ENCODE data around the gene ASB11.

The ASB11 gene, protein sequence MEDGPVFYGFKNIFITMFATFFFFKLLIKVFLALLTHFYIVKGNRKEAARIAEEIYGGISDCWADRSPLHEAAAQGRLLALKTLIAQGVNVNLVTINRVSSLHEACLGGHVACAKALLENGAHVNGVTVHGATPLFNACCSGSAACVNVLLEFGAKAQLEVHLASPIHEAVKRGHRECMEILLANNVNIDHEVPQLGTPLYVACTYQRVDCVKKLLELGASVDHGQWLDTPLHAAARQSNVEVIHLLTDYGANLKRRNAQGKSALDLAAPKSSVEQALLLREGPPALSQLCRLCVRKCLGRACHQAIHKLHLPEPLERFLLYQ

DNA sequence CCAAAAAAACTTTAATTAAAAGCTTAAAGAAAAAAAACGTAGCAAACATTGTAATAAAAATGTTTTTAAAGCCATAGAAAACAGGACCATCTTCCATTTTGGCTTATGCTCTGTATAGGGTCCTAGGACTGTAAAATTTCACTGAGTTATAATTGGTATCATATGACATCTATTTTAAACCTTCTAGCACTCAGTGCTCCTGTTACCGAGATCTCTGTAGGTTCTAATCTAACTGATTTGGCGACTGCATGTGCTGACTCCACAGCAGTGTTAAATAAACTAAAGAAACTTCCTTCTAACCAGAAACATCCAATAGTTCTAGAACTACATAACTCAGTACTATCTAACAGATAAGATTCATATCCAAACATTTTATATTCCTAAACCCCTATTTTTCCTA, at the start of gene ASB11:
TSS of gene ASB11 (minus strand) at position 132 of the 400 bp plus-strand sequence. CDS start at position 97, 35 bp downstream.
- no peaks in the 10 kb centered on the region for H3K9me3 ChIP-seq (ENCODE audit: control insufficient read depth, insufficient read depth, low read depth, low read length)
- H3K4me1 ChIP-seq (ENCODE audit: control insufficient read depth, insufficient read depth, low read length), result no peaks in the 10 kb centered on the region
- no peak within 1 kb of the TSS for H3K9ac ChIP-seq (ENCODE audit: low read length)
- H3K27me3 ChIP-seq (ENCODE audit: control insufficient read depth, insufficient read depth, low read length), result peaks cover 9% of the 10 kb centered on the region; the same call in 1 of the 2 replicates
- peaks cover 2% of the 10 kb centered on the region; the same call in 1 of the 2 replicates for H3K36me3 ChIP-seq (ENCODE audit: control insufficient read depth, insufficient read depth, low read length)
- no peak within 1 kb of the TSS for H3K27ac ChIP-seq (ENCODE audit: low read depth, low read length)
- H3K4me3 ChIP-seq (ENCODE audit: low read depth, low read length), result no peak within 1 kb of the TSS

DNA sequence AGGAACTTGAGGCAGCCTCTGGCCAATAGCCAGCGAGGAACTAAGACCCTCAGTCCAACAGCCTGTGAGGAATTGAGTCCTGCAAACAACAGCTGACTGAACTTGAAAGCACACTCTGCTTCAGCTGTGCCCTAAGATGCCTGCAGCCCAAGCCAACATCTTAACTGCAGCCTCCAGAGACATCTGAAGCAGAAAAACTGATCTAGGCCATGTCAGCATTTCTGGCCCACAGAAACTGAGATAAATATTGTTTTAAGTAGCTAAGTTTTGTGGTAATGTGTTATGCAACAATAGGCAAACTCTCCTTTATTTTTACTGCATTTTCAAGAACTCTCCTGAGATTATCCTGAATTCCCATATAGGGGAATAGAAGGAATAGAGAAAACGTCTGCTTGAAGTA, 44.3 kb upstream of the ASB11 start:
- Histone ChIP-seq H3K27ac (ENCODE audit: low read depth, low read length) (no peak overlapping the region), H3K27me3 (ENCODE audit: control insufficient read depth, insufficient read depth, low read length) (peaks cover 20% of the 10 kb centered on the region; the same call in 1 of the 2 replicates), H3K4me1 (ENCODE audit: control insufficient read depth, insufficient read depth, low read length) (no peaks in the 10 kb centered on the region), H3K36me3 (ENCODE audit: control insufficient read depth, insufficient read depth, low read length) (no peaks in the 10 kb centered on the region), H3K4me3 (ENCODE audit: low read depth, low read length) (no peak overlapping the region), H3K9ac (ENCODE audit: low read length) (no peak overlapping the region), H3K9me3 (ENCODE audit: control insufficient read depth, insufficient read depth, low read depth, low read length) (no peaks in the 10 kb centered on the region)

DNA sequence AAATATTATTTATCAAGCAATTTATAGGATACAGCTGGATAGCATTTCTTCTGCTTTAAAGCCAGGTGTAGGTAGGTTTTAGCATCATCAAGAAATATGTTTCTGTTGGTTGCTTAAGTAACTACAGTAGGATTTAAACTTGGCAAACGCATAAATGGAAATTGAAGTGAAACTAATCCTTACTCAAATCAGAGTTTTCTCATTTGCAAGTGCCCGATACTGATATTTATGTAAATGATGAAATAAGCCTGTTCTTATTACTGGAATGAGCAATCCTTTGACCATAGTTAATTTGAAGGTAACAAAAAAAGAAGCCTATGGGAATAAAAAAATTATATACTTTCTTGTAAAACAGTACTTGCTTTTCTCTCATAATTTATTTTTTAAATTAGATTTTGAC, 43.1 kb upstream of the ASB11 start:
- Histone ChIP-seq H3K36me3 (ENCODE audit: control insufficient read depth, insufficient read depth, low read length) (no peaks in the 10 kb centered on the region), H3K4me1 (ENCODE audit: control insufficient read depth, insufficient read depth, low read length) (no peaks in the 10 kb centered on the region), H3K27me3 (ENCODE audit: control insufficient read depth, insufficient read depth, low read length) (peaks cover 20% of the 10 kb centered on the region; the same call in 1 of the 2 replicates), H3K4me3 (ENCODE audit: low read depth, low read length) (no peak overlapping the region), H3K9me3 (ENCODE audit: control insufficient read depth, insufficient read depth, low read depth, low read length) (no peaks in the 10 kb centered on the region), H3K9ac (ENCODE audit: low read length) (no peak overlapping the region), H3K27ac (ENCODE audit: low read depth, low read length) (no peak overlapping the region)

DNA sequence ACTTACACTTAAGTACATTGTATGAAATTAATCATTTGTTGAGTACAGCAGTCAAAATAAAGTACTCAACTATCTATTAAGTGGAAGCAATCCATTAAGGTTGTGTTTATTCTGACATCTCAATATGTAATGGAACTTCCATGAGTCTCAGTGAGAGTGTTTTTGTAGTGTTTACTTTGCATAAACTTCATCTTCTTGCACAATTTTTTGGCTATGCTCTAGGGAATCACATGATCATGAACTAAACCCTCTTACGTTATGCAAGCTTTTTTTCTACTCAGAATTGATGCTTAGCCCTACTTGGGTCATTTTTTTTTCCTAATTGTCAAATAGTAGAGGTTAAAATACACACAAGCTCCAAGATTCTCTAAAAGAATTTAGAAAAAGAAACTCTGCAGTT, 41.0 kb upstream of the ASB11 start:
- no peak overlapping the region for H3K9ac ChIP-seq (ENCODE audit: low read length)
- H3K4me3 ChIP-seq (ENCODE audit: low read depth, low read length), result no peak overlapping the region
- no peaks in the 10 kb centered on the region for H3K36me3 ChIP-seq (ENCODE audit: control insufficient read depth, insufficient read depth, low read length)
- H3K27me3 ChIP-seq (ENCODE audit: control insufficient read depth, insufficient read depth, low read length), result peaks cover 24% of the 10 kb centered on the region; the same call in 1 of the 2 replicates
- H3K27ac ChIP-seq (ENCODE audit: low read depth, low read length), result no peak overlapping the region
- H3K9me3 ChIP-seq (ENCODE audit: control insufficient read depth, insufficient read depth, low read depth, low read length), result no peaks in the 10 kb centered on the region
- H3K4me1 ChIP-seq (ENCODE audit: control insufficient read depth, insufficient read depth, low read length), result no peaks in the 10 kb centered on the region

DNA sequence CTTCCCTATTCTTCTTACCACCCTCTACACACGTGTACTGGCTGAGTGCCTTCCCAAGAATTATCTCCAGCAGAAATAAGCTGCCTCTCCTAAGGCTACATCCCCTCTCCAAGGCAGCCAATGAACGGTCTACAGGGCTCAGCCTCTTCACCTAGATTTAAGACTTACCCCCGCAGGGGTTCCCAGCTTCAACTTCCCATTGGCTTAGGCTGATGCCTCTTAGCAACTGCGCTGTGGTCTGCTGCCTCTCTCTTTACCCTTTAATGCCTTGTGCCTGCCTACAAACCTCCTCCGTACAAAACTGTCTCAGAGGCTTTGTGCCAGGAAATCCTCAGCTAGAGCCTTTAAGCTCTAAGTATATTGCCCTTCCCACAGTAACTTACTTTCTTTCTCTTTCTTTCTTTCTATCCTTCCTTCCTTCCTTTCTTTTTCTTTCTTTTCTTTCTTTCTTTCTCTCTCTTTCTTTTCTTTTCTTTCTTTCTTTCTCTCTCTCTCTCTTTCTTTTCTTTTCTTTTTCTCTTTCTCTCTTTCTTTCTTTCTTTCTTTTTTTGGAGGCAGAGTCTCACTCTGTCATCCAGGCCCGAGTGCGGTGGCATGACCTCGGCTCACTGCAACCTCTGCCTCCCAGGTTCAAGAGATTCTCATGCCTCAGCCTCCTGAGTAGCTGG, 35.0 kb upstream of the ASB11 start:
- no peaks in the 10 kb centered on the region for H3K9me3 ChIP-seq (ENCODE audit: control insufficient read depth, insufficient read depth, low read depth, low read length)
- peaks cover 30% of the 10 kb centered on the region for H3K27me3 ChIP-seq (ENCODE audit: control insufficient read depth, insufficient read depth, low read length)
- no peak overlapping the region for H3K9ac ChIP-seq (ENCODE audit: low read length)
- H3K4me3 ChIP-seq (ENCODE audit: low read depth, low read length), result no peak overlapping the region
- no peaks in the 10 kb centered on the region for H3K4me1 ChIP-seq (ENCODE audit: control insufficient read depth, insufficient read depth, low read length)
- no peak overlapping the region for H3K27ac ChIP-seq (ENCODE audit: low read depth, low read length)
- no peaks in the 10 kb centered on the region for H3K36me3 ChIP-seq (ENCODE audit: control insufficient read depth, insufficient read depth, low read length)

DNA sequence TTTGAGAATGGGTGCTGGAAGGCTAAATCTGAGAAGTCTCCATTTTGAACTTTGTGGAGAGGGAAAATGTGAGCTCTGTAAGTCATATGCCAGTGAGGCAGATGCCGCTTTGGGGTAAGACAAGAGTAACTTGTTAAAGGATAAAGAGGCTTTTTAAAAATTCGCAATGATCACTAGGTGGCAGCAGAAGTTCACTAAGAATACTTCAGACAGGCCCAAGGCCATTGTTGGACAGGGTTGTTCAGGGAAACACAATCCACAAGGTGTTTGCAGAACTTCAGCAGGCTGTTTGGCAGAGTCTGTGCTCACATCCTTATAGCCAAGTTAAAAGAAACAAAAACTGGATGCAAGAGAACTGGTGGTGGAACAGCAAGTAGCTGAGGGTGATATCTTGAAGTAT, 33.6 kb upstream of the ASB11 start:
- H3K27me3 ChIP-seq (ENCODE audit: control insufficient read depth, insufficient read depth, low read length), result peaks cover 38% of the 10 kb centered on the region
- no peaks in the 10 kb centered on the region for H3K36me3 ChIP-seq (ENCODE audit: control insufficient read depth, insufficient read depth, low read length)
- no peak overlapping the region for H3K9ac ChIP-seq (ENCODE audit: low read length)
- H3K27ac ChIP-seq (ENCODE audit: low read depth, low read length), result no peak overlapping the region
- no peaks in the 10 kb centered on the region for H3K9me3 ChIP-seq (ENCODE audit: control insufficient read depth, insufficient read depth, low read depth, low read length)
- peaks cover under 1% of the 10 kb centered on the region; the same call in 1 of the 2 replicates for H3K4me1 ChIP-seq (ENCODE audit: control insufficient read depth, insufficient read depth, low read length)
- no peak overlapping the region for H3K4me3 ChIP-seq (ENCODE audit: low read depth, low read length)

DNA sequence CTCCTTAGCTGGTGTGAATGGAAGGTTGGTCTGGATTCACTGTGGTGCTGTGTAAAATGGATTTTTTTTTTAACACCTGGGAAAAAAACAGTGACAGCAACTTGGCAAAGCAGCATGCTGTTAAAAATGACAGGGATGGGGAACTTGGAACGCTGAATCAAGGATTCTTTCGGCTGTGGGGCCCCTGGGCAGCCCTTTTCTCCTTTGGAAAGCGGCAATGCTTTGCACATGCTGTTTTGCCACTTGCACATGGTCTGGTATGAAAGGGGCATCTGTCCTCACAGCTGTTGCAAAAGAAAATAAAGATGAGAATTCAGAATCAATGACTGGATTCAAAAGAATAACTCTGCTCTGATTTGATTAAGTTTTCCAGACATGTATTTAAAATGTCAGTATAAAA, 30.5 kb upstream of the ASB11 start:
- peaks cover 3% of the 10 kb centered on the region; the same call in 1 of the 2 replicates for H3K4me1 ChIP-seq (ENCODE audit: control insufficient read depth, insufficient read depth, low read length)
- H3K4me3 ChIP-seq (ENCODE audit: low read depth, low read length), result no peak overlapping the region
- H3K9me3 ChIP-seq (ENCODE audit: control insufficient read depth, insufficient read depth, low read depth, low read length), result no peaks in the 10 kb centered on the region
- H3K9ac ChIP-seq (ENCODE audit: low read length), result no peak overlapping the region
- H3K27ac ChIP-seq (ENCODE audit: low read depth, low read length), result no peak overlapping the region
- H3K36me3 ChIP-seq (ENCODE audit: control insufficient read depth, insufficient read depth, low read length), result no peaks in the 10 kb centered on the region
- peaks cover 52% of the 10 kb centered on the region for H3K27me3 ChIP-seq (ENCODE audit: control insufficient read depth, insufficient read depth, low read length)

DNA sequence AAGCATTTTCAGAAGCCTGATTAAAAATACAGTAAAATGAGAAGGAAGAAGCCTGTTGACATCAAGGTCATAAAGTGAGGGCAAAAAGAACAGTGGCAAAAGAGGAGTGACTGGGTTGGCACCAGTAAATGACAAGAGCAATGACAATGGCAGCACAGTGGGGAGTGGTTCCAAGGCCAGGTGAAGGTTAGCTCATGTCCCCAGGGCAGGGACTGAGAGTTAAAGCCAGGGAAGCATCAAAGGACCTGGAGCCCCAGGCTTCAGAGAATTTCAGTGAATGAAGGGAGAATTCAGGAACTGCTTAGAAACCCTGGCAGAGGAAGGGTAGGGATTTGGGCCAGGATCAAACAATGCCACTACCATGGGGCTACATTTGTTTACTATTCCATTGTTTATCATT, 28.7 kb upstream of the ASB11 start:
- H3K27me3 ChIP-seq (ENCODE audit: control insufficient read depth, insufficient read depth, low read length), result peaks cover 60% of the 10 kb centered on the region
- H3K36me3 ChIP-seq (ENCODE audit: control insufficient read depth, insufficient read depth, low read length), result no peaks in the 10 kb centered on the region
- H3K9ac ChIP-seq (ENCODE audit: low read length), result no peak overlapping the region
- H3K27ac ChIP-seq (ENCODE audit: low read depth, low read length), result no peak overlapping the region
- no peaks in the 10 kb centered on the region for H3K9me3 ChIP-seq (ENCODE audit: control insufficient read depth, insufficient read depth, low read depth, low read length)
- no peak overlapping the region for H3K4me3 ChIP-seq (ENCODE audit: low read depth, low read length)
- peaks cover 3% of the 10 kb centered on the region; the same call in 1 of the 2 replicates for H3K4me1 ChIP-seq (ENCODE audit: control insufficient read depth, insufficient read depth, low read length)

DNA sequence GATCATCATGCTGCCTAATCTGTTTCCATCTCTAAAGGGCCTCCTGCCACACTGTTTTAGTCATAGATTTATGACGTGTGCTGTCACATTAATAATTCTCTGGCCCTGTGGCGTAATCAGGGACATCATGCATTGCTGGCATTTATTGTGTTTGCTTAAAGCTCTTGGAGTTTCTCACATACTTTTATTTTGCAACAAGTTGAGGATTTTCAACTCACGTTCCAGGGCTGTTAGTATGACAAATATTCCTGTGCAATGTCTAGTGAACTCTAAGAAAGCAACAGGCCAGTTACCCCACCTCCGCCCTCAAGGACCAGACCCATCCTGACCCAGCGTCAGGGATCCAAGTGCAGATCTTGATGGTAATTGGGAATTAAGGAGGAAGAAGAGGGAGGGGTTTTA, 27.6 kb upstream of the ASB11 start:
- Histone ChIP-seq H3K4me1 (ENCODE audit: control insufficient read depth, insufficient read depth, low read length) (peaks cover 3% of the 10 kb centered on the region; the same call in 1 of the 2 replicates), H3K9me3 (ENCODE audit: control insufficient read depth, insufficient read depth, low read depth, low read length) (no peaks in the 10 kb centered on the region), H3K27ac (ENCODE audit: low read depth, low read length) (no peak overlapping the region), H3K27me3 (ENCODE audit: control insufficient read depth, insufficient read depth, low read length) (peaks cover 62% of the 10 kb centered on the region), H3K4me3 (ENCODE audit: low read depth, low read length) (no peak overlapping the region), H3K9ac (ENCODE audit: low read length) (no peak overlapping the region), H3K36me3 (ENCODE audit: control insufficient read depth, insufficient read depth, low read length) (no peaks in the 10 kb centered on the region)

DNA sequence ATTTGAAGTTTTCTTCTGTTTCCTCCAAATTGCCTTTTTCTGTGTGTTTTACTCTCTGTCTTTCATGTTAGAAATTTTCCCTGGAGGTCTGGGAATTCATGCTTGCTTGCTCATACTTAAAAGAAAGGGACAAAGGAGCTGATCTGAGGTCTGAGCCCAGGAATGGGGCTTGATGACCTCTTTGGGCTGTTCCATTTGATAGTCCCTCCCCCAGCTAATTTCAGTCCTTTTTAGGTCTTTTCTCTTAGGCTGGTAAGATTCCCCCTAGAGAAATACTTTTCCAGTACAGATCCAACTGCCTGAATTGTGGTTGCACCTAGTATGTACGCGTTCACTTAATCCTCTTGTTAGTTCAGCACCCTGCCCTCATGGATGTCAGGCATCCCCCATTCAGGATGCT, 25.4 kb upstream of the ASB11 start:
- Histone ChIP-seq H3K9me3 (ENCODE audit: control insufficient read depth, insufficient read depth, low read depth, low read length) (no peaks in the 10 kb centered on the region), H3K4me1 (ENCODE audit: control insufficient read depth, insufficient read depth, low read length) (peaks cover 3% of the 10 kb centered on the region; the same call in 1 of the 2 replicates), H3K36me3 (ENCODE audit: control insufficient read depth, insufficient read depth, low read length) (no peaks in the 10 kb centered on the region), H3K4me3 (ENCODE audit: low read depth, low read length) (no peak overlapping the region), H3K27me3 (ENCODE audit: control insufficient read depth, insufficient read depth, low read length) (peaks cover 62% of the 10 kb centered on the region), H3K27ac (ENCODE audit: low read depth, low read length) (no peak overlapping the region), H3K9ac (ENCODE audit: low read length) (no peak overlapping the region)

DNA sequence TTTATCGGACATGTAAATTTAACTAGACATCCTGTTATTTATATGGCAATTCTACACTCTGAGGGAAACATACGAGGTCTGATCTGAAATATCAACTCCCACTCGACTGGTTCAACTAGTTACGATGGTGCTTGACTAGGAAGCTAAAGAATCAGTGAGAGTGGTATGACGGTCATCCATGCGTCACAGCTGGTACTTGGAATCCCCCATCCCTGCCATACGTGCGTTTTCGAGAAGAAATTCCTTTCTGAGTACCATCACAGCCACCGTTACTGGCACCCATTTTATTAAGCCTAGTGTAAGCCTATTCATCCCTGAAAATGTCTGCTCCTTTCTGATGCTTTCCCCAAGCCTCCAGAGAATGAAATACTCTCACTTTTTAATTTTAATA, 20.6 kb upstream of the ASB11 start:
- Histone ChIP-seq H3K4me1 (ENCODE audit: control insufficient read depth, insufficient read depth, low read length) (no peaks in the 10 kb centered on the region), H3K9me3 (ENCODE audit: control insufficient read depth, insufficient read depth, low read depth, low read length) (no peaks in the 10 kb centered on the region), H3K27me3 (ENCODE audit: control insufficient read depth, insufficient read depth, low read length) (peaks cover 33% of the 10 kb centered on the region), H3K4me3 (ENCODE audit: low read depth, low read length) (peak overlapping the region; percentile 85), H3K9ac (ENCODE audit: low read length) (no peak overlapping the region), H3K27ac (ENCODE audit: low read depth, low read length) (no peak overlapping the region), H3K36me3 (ENCODE audit: control insufficient read depth, insufficient read depth, low read length) (peaks cover 10% of the 10 kb centered on the region)
